Adipose tissue (tissue), 3 donors: ENCODE data around the gene CNN1. TPM values are rescaled to one million over a fixed set of nuclear protein-coding genes. Genes with fewer than 3 reads are reported as not detected.
"Not testable (repeated sequence)": the region's sequence is repeated elsewhere in the genome, so short reads cannot be mapped to it uniquely, and the experiment has no call there.

Experiments
- H3K27ac ChIP-seq: one replicate; pipeline ENCODE4 v1.5.1; 2013; ENCODE audit warnings: low read depth, low read length
- WGBS, 3 donors: extraction: QIAGEN DNeasy Blood & Tissue Kit; methylation state at CpG; one replicate each; pipeline ENCODE4 v1.1.7; 2013; 5-methylcytosine and 5-hydroxymethylcytosine counted together
- polyA plus RNA-seq, 3 donors: library from polyadenylated mRNA; stranded (reverse); fragments of 200-250 nt; gene quantifications; one replicate each; pipeline ENCODE4 v1.2.3, GENCODE V29; 2013
- donor health status: healthy with polysubstance abuse.
- donor health status: Bipolar disorder and iron deficiency.
- donor health status: healthy.

Gene CNN1
- polyA plus RNA-seq, 3 donors: 4.3 to 39.0 (median 21.4) TPM

DNA sequence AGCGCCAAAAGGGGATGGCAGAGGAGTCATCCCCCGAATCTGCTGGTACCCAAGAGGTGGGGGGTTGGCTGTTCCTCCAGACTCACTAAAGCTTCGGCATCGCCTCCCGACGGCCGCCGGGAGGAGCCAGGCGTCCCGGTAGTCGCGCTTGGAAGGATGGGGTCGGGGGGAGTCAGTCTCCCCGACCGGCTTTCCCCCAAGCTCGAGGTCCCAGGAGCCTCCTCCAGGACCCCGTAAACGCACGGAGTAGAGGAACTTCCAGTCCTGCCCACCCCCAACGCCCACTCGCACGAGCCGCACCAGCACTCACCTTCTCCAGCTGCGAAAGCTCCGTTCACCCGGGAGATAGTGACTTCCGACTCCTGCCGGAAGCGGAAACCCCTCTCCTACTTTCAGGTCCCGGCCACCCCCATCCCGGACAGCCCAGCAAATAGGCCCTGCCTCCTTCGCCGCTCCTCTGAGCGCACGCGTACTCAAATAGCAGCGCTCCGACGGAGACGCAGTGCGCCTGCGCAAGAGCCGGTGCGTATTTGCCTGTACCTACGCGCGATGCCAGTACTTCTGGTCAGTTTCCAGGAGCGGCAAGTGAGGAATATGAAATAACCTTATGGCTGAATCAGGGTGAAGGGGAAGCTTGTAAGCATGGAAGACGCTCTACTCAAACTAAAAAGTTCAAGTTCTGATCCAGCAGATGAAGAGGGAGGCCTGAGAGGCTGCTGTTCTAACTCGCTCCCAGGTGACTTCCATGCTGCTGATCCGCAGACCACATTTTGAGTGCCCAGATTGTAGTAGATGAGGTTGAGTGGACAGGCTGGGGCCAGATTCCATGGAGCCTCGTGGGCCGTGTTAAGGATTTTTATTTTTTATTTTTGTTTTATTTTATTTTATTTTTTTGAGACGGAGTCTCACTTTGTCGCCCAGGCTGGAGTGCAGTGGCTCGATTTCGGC, 20.5 kb downstream of the CNN1 start, which contains the start of gene ELOF1:
Gene ELOF1 (minus strand): TSS at position 350 of the 948 bp plus-strand sequence. CDS start 4,883 bp downstream, outside the sequence.
- H3K27ac ChIP-seq: no peak within 1 kb of the TSS
- 2 to 4% (median 3%) methylated on average over 50 to 57 of the region's 57 CpGs for WGBS, 3 donors

DNA sequence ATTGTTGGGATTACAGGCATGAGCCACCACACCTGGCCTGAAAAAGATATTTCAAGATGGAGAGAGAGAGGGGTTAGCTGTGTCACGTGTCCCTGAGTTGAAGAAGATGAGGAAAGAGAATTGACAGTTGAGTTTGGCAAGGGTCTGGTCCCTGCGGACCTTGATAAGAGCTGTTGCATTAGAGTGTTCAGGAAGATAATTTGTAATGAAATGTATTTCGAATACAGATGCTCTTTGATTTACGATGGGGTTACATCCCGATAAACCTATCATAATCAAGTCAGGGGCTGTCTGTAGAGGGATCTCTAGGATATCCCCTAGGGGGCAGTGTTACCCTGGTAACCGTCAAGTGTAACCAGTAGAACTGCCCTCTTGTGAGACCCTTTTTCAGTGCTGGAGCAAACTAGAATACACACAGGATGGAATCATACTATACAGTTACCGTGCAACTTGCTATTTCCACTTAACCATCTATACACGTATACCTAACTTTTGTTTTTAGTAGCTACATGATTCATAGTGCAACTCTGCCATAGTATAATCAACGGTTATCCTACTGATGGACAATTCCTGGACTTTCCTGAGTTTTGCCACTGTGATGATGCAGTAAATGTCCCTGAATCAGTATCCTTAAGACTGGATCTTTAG, 21.9 kb downstream of the CNN1 start:
- no peak overlapping the region for H3K27ac ChIP-seq
- 12 to 15% (median 12%) methylated on average over 9 of the region's 9 CpGs for WGBS, 3 donors

DNA sequence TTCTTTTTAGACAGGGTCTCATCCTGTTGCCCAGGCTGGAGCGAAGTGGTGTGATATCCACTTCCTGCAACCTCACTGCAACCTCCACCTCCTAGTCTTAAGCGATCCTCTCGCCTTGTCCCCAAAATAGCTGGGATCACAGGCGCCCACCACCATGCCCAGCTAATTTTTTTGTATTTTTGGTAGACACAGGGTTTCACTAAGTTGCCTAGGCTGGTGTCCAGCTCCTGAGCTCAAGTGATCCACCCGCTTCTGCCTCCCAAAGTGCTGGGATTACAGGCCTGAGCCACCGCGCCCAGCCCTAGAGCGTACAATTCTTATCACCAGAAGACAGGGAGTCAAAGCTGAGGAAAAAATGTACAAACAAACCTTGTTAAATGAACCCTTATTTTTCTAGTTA, 24.9 kb downstream of the CNN1 start:
- no peak overlapping the region for H3K27ac ChIP-seq
- WGBS, 3 donors: 83 to 85% (median 84%) methylated on average over 8 of the region's 8 CpGs

DNA sequence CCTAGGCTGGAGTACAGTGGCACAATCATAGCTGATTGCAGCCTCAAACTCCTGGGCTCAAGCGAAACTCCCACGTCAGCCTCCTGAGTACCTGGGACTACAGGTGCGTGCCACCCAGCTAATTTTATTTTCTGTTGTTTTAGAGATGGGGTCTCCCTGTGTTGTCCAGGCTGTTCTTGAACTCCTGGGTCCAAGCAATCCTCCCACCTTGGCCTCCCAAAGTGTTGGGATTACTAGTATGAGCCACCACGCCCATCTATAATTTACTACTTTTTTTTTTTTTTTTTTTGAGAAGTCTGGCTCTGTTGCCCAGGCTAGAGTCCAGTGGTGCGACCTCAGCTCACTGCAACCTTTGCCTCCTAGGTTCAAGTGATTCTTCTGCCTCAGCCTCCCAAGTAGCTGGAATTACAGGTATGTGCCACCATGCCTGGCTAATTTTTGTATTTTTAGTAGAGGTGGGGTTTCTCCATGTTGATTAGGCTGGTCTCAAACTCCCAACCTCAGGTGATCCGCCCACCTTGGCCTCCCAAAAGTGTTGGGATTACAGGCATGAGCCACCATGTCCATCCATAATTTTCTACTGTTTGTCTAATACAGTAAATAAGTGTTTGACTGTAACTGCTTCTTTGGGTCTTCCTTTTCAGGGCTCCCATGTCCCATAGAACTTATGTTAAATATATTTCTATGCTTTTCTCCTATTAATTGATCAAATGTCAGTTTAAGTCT, 25.6 kb downstream of the CNN1 start:
- WGBS, 3 donors: 87 to 95% (median 94%) methylated on average over 6 of the region's 6 CpGs
- not testable (repeated sequence) for H3K27ac ChIP-seq

DNA sequence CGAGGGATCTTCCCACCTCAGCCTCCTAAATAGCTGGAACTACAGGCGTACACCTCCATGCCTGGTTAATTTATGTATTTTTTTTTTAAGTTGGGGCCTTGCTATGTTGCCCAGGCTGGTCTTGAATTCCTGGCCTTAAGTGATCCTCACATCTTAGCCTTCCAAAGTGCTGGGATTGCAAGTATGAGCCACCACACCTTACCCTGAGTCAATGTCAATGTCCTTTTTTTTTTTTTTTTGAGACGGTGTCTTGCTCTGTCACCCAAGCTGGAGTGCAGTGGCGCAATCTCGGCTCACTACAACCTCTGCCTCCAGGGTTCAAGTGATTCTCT, 27.0 kb downstream of the CNN1 start:
- H3K27ac ChIP-seq: not testable (repeated sequence)
- WGBS, 3 donors: 78 to 94% (median 90%) methylated on average over 5 of the region's 5 CpGs

DNA sequence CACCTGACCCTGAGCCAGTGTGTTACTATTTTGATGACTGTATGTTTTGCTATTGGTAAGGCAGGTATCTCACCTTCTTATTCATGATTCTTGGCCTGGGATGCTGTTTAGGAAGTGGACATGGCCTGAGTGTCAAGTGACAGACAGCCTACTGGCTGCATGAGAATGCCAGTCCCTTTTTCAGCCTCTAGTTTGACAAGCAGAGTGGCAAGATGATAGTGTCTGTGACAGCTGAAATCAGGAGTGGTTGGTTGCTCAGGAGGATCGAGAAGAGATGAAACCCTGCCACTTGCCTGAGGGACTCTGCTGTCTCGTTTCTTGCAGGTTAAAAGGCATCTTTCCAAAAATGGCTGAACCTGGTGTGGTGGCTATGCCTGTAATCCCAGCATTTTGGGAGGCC, 27.5 kb downstream of the CNN1 start:
- no peak overlapping the region for H3K27ac ChIP-seq
- 88 to 96% (median 94%) methylated on average over 2 of the region's 2 CpGs for WGBS, 3 donors

DNA sequence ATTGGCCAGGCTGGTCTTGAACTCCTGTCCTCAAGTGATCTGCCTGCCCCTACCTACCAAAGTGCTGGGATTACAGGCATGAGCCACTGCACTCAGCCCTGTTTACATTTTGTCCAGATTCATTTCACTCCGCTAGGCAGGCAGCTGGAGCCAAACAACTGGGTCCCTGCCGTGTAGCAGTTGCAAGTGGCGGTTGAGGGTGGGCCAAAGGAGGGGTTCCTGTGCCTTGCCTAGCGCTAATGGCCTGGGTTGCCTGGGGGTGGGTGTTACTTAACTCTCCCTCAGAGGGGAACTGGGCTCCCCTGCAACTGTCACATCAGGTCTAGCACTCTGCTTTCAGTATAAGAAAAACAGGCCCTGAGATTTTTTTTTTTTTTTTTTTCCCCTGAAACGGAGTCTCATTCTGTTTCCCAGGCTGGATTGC, 31.4 kb downstream of the CNN1 start:
- no peak overlapping the region for H3K27ac ChIP-seq
- WGBS, 3 donors: 46 to 71% (median 56%) methylated on average over 5 of the region's 5 CpGs

DNA sequence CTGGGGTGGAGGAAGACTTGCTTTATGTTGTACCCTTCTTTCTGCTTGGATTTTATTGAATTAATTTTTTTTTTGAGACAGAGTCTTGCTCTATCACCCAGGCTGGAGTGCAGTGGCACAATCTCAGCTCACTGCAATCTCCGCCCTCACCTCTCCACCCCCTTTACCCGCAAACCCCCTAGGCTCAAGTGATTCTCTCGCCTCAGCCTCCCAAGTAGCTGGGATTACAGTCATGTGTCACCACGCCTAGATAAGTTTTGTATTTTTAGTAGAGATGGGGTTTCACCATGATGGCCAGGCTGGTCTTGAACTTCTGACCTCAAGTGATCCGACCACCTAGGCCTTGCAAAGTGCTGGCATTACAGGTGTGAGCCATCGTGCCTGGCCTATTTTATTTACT, 34.7 kb downstream of the CNN1 start:
- not testable (repeated sequence) for H3K27ac ChIP-seq
- WGBS, 3 donors: 79 to 86% (median 86%) methylated on average over 6 of the region's 6 CpGs

DNA sequence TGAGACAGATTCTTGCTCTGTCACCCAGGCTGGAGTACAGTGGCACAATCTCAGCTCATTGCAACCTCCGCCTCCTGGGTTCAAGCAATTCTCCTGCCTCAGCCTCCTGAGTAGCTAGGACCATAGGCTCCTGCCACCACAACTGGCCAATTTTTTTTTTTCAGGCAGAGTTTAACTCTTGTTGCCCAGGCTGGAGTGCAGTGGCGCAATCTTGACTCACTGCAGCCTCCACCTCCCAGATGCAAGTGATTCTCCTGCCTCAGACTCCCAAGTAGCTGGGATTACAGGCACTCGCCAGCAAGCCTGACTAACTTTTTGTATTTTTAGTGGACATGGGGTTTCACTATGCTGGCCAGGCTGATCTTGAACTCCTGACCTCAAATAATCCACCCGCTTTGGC, 35.1 kb downstream of the CNN1 start:
- WGBS, 3 donors: 76 to 96% (median 96%) methylated on average over 4 of the region's 4 CpGs
- H3K27ac ChIP-seq: not testable (repeated sequence)

DNA sequence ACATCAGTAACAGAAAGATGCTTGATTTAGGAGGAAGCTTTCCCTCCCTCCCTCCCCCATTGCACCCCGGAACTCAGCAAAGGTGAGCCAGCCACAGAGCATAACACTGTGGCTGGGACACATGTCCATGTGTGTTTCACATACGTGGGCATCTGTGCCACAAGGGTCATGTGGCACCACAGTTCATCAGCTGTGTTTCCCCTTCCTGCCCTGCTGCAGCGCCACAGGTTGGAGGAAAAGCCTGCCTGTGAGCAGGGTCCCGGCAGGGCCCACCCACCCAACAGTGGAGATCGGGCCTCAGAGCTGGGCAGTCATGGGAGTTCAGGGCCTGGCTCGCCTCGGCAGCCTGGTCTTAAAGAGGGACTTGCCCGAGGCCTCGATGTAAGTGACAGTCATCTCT, 36.0 kb downstream of the CNN1 start:
- H3K27ac ChIP-seq: no peak overlapping the region
- 76 to 86% (median 85%) methylated on average over 8 to 9 of the region's 9 CpGs for WGBS, 3 donors

DNA sequence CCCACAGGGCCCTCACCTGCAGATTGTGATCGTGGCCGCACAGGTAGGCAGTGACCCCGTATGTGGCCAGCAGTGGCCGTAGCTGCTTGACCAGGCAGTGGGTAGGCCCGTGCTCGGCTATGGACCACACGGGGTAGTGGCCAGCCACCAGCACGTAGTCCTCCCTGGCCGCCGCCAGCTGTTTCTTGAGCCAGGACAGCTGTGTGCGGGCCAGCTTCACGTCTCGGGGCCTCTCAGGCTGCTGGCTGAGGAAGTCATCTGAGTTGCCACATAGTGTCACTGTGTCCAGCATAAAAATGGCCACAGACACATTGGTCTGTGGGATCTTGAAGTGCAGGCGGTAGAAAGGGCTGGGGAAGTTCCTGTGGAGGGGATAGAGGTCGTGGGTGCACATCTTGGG, 37.6 kb downstream of the CNN1 start:
- WGBS, 3 donors: 70 to 90% (median 75%) methylated on average over 15 of the region's 15 CpGs
- H3K27ac ChIP-seq: no peak overlapping the region

DNA sequence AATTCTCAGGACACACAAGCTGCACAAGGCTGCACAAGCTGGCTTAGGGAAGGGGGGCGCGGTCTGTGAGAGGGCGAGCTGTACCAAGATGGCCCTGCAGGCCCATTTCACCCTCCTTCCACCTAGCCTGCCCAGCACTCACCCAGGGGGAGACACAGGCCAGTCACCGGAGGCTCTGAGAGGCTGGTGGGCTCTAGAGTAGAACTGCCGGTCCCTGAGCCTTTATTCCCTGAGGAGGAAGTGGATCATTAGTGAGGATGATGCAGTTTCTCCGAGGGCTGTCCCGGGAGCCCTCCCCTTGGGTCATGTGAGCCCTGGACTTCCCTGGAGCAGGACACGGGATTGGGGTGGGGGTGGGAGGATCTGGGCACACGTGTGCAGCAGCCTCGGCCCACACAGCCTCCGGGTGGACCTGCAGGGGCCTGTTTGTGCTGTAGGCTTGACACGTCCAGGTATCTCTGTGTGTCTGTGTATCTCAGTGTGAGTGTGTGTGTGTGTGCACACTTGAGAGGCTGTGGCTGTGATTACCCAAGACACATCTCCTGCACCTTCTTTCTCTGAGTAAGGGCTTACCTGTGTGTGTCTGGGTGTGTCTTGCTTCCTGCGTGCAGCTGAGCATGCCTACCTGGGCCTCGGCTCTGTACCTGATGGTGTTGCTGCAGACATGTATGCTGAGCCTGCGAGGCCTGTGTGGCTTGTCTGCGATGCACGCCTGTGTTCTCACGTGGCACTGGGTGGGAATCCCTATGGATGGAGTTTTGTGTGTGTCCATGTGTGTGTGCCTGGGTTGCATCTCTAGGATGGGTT, 39.0 kb downstream of the CNN1 start, which contains the start of gene ACP5:
Gene ACP5 (minus strand): TSS at position 195 of the 807 bp plus-strand sequence. CDS start 328 bp downstream, outside the sequence.
- H3K27ac ChIP-seq: no peak within 1 kb of the TSS
- 57 to 76% (median 60%) methylated on average over 18 of the region's 18 CpGs for WGBS, 3 donors

DNA sequence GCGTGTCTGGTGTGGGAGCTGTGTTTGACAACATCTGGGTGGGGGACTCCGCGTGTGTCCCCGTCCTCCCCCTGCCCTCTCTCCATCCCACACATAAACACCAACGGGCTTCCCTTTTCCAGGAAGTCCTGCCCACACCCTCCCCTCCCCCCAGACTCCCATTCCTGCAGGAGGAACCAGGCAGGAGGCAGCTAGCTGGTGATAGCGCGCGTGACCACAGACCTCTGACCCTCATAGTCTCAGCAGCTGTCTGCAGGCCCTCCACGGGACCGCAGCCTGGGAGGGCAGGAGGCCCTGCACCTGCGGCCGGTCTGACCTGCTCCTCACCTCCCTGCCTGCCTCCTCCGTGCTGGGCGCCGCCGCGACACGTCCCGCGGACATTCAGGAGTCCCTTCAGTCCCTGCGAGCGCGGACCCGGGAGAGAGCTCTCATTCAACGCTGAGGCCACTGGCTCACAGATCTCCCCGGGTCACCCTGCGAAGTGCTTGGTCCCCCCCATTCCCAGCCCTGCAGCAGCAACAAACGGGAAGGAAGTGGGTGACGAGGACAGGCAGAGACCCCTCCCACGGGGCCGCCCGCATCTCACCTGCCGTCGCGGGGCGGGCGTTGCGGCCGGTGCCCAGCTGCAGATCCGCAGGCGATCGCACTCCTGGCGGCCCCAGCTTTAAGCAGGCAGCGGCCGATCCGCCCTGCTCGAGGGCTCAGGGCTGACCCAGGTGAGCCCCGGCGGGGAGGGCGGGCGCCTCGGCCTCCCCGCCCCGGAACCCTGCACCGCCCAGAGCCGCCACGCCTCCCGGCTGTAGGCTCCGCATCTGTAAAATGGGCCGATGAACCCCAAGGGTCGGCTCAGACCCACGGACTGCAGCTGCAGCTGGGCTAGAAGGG, 39.8 kb downstream of the CNN1 start:
- WGBS, 3 donors: 10 to 19% (median 13%) methylated on average over 55 to 62 of the region's 62 CpGs
- H3K27ac ChIP-seq: no peak overlapping the region

DNA sequence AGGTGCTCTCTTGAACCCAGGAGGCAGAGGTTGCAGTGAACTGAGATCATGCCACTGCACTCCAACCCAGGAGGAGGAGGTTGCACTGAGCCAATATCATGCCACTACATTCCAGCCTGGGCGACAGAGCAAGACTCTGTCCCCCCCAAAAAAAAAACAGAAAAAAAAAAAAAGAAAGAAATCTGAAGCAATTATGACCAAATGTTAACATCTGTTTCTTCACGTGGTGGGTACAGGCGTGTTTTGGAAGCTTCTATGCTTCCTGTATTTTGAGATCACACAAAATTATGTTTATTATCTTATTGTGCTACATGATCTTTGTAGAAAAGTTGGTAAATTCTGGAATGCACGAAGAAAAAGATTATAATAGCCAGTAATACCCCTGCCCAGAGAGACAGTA, 41.5 kb downstream of the CNN1 start:
- H3K27ac ChIP-seq: no peak overlapping the region
- WGBS, 3 donors: 61 to 85% (median 69%) methylated on average over 4 of the region's 4 CpGs

DNA sequence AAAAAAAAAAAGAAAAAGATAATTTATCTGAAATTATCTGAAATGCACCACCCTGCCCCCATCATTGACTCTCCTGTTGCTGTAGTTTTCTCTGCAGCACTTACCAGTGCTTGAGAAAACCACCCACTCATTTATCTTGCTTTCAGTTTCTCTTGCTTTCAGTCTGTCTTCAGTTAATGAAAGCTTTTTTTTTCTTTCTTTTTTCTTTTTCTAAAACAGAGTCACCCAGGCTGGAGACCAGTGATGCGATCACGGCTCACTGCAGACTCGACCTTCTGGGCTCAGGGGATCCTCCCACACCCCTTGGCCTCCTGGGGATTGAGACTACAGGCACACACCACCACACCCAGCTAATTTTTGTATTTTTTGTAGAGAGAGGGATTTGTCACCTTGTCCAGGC, 43.1 kb downstream of the CNN1 start:
- WGBS, 3 donors: 40 to 43% (median 41%) methylated on average over 3 of the region's 3 CpGs
- no peak overlapping the region for H3K27ac ChIP-seq

DNA sequence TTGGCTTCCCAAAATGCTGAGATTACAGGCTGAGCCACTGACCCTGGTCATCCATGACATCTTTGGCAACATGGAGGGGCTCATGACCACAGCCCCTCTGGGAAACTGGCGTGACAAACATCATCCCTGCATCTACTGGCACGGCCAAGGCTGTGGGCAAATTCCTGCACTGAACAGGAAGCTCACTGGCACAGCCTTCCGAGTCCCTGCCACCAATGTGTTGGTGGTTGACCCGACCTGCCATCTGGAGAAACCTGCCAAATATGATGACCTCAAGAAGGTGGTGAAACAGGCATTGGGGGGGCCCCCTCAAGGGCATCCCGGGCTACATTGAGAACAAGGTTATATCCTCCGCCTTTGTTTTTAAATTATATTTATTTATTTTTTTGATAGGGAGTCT, 47.7 kb downstream of the CNN1 start:
- 47 to 69% (median 64%) methylated on average over 6 of the region's 6 CpGs for WGBS, 3 donors
- no peak overlapping the region for H3K27ac ChIP-seq

DNA sequence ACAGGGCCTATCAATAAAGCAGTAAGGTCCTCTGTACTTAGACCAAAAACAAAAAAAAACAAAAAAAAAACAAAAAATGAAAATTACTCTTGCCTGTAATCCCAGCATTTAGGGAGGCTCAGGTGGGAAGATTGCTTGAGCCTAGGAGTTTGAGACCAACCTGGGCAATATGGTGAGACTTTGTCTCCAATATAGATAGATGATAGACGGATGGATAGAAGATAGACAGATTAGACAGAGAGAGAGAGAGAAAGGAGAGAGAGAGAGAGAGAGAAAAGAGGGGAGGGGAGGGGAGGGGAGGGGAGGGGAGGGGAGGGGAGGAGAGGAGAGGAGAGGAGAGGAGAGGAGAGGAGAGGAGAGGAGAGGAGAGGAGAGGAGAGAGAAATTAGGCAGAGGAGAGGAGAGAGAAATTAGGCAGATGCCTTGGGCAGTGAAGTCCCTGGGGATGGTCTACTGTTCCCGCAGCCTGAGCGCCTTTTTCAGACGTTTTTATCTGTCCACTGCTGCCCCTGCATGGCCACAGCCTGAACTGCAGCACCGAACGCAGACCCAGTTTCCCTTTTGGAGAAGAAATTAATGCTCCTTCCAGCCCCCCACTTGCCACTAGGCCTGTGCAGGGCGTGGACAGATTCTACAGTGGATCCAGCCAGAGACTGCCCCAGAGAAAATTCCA, 48.8 kb downstream of the CNN1 start:
- WGBS, 3 donors: 1 to 3% (median 2%) methylated on average over 6 to 7 of the region's 7 CpGs
- no peak overlapping the region for H3K27ac ChIP-seq
